ENCODE data around the gene RAB26.
A peak's percentile ranks its signal among the peaks of the same experiment; 100 is the strongest.
"Not testable (repeated sequence)": the region's sequence is repeated elsewhere in the genome, so short reads cannot be mapped to it uniquely, and the experiment has no call there.

RAB26 gene

GRCh38 chr16:2117960-2118722 lies 30.3 kb upstream of the RAB26 start:
- not testable (repeated sequence) for DNase-seq

- DNase-seq: not testable (repeated sequence)
Measured at GRCh38 chr16:2121325-2121724, 27.1 kb upstream of the RAB26 start.

GRCh38 chr16:2121853-2122252 lies 26.6 kb upstream of the RAB26 start:
- no peak for DNase-seq

DNA sequence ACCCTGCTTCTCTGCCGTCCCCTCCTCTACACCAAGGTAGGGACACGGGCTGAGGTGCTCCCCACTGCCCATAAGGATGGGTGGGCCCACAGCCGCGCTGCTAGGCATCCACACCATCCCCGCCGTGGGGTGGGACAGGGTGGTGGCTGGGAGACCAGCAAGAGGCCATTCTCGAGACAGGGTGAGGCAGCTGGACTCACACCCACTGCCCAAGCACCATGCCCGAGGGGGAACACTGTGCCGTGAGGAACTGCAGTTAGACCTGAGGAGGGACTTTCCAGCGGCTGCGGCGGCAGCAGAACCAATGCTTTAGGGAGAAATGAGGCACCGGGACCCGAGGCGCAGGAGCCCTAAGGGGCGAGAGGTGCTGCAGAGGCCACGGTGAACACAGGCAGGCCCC lies 26.0 kb upstream of the RAB26 start:
- no peak for DNase-seq

- DNase-seq: not testable (repeated sequence)
Measured at GRCh38 chr16:2122934-2123683, 25.3 kb upstream of the RAB26 start.

DNA sequence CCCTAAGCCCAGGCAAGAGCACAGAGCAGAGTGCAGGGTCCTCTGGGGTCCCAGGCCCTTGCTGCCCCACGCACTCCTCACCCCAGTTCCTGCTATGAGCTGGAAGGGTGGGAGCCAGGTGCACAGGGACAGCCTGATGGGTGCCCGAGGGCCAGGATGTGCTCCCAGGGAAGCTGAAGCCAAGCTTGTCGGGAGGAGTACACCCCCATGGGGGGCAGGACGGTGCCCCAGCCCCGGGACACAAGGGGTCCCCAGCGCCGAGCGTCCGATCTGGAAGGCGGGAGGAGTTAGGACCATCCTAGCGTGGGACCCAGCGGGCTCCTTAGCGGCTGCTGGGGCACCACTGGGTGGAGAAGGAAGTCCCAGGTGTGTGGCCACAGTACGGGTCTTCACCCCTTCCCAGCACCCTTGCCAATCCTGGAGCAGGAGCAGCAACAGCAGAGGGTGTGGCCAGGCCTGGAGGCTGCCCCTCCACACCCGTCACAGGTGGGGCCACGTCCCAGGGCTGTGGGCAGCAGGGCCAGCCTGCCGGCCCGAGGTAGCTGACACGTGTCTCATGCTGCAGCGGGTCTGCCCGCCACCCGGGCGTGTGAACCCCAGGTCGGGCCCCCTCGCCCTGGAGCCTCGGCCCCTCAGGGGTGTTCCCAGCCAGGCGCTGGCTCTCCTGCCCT lies 24.6 kb upstream of the RAB26 start:
- not testable (repeated sequence) for DNase-seq

DNA sequence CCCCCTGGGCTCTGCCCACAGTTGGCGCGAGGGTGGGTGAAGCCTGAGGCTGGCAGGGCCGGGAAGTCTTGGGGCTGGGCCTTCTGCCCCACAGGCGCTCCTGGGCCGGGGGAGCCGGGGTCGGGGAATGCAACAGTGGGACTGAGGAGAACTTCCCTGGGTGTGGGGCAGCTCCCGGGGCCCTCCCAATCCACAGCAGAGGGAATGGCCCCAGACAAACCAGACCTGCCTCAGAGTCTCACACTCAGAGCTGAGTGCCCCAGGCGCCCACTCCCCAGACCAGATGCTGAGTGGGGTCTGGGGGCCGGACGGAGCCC lies 24.1 kb upstream of the RAB26 start:
- DNase-seq: not testable (repeated sequence)

- not testable (repeated sequence) for DNase-seq
Measured at GRCh38 chr16:2124694-2125444, 23.6 kb upstream of the RAB26 start.

DNA sequence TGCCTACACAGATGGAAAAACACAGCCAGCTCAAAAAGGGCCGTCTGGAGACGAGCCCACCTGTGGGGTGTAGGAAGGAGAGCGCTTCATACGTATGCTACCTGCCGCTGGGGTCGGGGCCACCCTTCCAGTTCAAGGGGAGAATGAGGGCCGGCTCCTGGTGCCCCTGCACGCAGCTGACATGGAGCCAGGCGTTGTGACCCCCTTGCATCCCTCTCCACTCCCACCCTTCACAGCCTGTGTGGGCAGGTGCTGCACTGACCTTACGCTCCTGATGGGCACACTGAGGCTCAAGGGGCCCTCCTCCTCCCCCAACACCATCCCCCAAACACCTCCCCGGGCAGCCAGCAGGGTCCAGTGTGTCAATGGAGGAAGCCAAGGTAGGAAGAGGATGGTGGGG lies 22.8 kb upstream of the RAB26 start:
- DNase-seq: not testable (repeated sequence)

GRCh38 chr16:2126161-2126743 lies 22.2 kb upstream of the RAB26 start:
- DNase-seq: not testable (repeated sequence)

DNA sequence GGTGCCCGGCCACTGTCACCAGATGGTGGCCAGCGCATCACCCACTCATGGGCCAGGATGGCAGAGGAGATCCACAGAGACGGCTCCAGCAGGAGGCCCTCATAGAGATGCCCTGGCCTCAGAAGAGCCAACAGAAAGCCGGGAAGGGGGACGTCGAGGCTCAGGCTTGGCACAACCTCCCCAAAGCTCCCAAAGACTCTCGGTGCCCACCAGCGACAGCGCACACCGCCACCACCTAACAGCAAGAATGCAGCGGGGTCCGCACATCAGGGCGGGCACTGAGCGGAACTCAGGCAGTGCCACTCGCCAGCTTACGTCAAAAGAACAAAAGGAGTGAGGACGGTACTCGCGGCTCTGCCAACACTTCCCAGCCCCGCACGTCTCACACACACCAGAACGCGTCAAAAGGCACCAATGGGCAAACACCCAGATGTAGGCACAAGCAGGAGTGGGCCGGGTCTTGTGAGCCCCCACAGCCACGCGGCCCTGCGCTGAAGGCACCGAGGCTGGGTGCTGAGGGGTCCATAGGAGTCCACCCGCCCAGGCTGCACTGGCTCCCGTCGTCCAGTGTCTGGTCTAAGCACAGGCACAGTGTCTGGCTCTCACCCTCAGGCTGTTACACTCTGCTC lies 21.4 kb upstream of the RAB26 start:
- DNase-seq: not testable (repeated sequence)

DNA sequence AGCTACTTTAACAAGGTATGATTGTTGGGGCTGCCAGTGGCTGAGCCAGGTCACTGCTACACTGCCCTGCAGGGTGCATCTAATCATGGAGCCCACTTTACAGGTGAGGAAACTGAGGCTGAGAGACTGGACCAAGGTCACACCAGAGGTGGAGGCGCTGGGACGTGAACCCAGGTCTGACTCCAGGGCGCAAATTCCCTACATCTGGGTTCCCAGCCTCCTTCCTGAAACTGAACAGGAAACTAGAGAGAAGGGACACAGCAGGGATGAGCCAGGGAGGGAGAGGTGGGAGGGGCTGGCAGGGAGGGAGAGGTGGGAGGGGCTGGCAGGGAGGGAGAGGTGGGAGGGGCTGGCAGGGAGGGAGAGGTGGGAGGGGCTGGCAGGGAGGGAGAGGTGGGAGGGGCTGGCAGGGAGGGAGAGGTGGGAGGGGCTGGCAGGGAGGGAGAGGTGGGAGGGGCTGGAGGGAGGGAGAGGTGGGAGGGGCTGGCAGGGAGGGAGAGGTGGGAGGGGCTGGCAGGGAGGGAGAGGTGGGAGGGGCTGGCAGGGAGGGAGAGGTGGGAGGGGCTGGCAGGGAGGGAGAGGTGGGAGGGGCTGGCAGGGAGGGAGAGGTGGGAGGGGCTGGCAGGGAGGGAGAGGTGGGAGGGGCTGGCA lies 20.7 kb upstream of the RAB26 start:
- DNase-seq: not testable (repeated sequence)

- not testable (repeated sequence) for DNase-seq
Measured at GRCh38 chr16:2129251-2129650, 19.2 kb upstream of the RAB26 start.

- DNase-seq: not testable (repeated sequence)
Measured at GRCh38 chr16:2129890-2130447, 18.5 kb upstream of the RAB26 start.

GRCh38 chr16:2133797-2134196 lies 14.6 kb upstream of the RAB26 start:
- not testable (repeated sequence) for DNase-seq

- DNase-seq: not testable (repeated sequence)
Measured at GRCh38 chr16:2135071-2135470, 13.4 kb upstream of the RAB26 start.

DNA sequence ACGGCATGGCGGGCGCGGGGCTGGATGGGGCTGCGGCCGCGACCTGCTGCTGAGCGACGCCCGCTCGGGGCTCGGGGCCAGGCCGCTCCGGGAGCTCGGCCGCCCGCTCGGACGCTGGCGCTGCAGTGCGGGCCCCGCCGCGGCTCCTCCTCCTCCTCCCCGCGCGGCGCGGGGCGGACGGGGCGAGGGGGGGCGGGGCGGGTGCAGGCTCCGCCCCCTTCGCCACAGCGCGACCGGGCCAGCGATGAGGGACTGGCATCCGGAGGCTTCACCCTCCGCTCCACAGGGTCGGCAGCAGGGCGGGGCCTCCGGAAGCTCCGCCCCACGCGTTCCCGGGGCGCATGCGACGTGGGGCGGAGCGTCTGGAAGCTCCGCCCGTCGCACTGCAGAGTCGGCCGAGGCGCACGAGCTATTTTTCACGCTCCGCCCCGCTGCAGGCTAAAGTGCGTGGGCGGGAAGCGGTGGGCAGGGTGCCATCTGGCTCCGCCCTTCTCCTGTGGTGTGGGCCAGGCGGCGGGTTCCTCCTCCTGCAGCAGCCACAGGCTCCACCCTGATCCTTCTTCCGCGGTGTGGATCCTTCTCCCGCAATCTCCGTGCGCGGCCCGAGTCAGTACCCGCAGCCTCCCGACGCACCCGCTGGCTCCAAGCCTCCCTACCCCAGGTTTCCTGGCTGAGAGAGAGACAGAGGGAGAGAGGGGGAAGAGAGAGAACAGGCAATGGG lies 12.5 kb upstream of the RAB26 start, which contains the start of gene PKD1:
Gene PKD1, minus strand, starts transcription at position 129 of the 721 bp plus-strand sequence. CDS start 209 bp downstream, outside the sequence.
- peak; percentile 64 for DNase-seq

DNA sequence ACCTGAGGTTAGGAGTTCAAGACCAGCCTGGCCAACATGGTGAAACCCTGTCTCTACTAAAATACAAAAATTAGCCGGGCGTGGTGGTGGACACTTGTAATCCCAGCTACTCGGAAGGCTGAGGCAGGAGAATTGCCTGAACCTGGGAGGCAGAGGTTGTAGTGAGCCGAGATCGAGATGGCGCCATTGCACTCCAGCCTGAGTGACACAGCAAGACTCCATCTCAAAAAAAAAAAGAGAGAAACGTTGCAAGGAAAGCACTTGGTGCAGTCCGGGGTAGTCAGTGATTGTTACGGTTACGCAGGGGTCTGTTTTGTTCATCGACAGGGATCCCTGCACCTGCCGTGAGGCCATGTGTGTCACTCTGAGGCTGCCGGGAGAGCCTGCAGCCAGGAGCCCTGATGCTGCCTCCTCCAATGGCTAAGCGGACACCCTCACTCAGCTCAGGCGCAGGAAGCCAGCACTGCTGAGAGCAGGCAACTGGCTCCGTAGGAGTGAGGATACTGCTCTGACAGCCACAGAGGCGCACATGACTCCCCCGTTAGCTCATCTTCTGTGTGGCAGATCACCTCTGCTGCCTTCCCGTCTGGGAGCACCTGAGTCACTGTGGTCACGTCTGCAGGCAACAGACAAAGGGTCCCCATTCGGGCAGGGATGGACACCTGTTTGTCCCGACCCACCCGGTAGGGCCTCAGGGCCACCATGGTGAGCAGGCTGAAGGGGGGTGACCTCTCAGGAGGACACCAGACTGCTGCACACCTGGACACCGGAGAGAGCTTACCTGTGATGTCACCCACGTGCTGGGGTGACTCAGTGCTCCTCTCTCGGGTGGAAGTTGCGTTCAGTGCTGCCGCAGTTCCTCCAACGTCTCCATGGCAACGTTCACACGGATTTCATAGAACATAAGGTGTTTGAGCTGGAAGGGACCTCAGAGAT lies 5.2 kb upstream of the RAB26 start:
- DNase-seq: no peak

DNA sequence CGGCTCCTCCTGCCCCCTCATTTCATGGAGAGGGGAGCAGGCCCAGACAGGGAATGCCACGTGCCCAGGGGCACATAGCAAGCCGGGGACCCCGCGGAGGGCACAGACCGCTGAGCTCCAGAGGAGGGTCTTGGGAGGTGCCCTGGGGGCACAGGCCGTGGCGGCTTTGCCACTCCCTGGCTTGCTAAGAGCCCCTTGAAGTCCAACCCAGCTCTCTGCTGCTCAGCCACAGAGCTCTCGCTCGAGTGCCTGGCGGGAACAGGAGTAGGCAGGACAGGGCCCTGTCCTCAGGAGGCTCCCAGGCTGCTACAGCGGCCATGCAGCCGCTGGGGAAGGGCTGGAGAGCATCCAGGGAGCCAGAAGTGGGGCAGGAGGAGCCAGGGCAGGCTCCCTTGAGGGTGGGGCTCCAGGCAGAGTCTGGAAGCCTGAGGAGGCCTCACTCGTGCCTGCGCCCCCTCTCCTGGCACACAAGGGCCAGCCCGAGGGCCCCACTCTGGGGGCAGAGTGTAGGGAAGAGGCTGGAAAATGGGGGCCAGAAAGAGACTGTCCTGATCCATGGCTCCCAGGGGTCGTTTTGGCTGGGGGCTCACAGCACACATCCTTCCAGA lies 4.4 kb upstream of the RAB26 start:
- no peak for DNase-seq
